GM12878 (cell line): ENCODE measurements around the gene MAN2C1. TPM values are rescaled to one million over a fixed set of nuclear protein-coding genes. Genes with fewer than 3 reads are reported as not detected.

Experiments used
- ATAC-seq: fragments of 200-7000 bp; cut with Tn5 transposase; 3 replicates; pipeline ENCODE4 v1.9.1; 2020; ENCODE audit warnings: mild to moderate bottlenecking, moderate library complexity
- BruUV-seq: library from RNA; stranded (reverse); fragments of 400-500 nt; replicated peaks from 2 replicates; lab custom pipeline; 2021; lab: Mats Ljungman, UMichigan
- CTCF ChIA-PET: fragments of 300-600 bp; sonication (Branson Sonifier 250); formaldehyde crosslinking; extraction: SDS; loops from one replicate; lab custom pipeline; 2021; ENCODE audit warnings: inconsistent platforms; lab: Yijun Ruan, JAX
- POLR2A ChIA-PET: fragments of 350-600 bp; formaldehyde crosslinking; extraction: SDS; loops from one replicate; lab custom pipeline; 2021; ENCODE audit warnings: inconsistent platforms; lab: Charles Lee
- RAD21 ChIA-PET: fragments of 300-600 bp; sonication (Branson Sonifier 250); formaldehyde crosslinking; loops from one replicate; lab custom pipeline; 2023; ENCODE audit warnings: antibody characterized with exemption; ENCODE audit not compliant: unreplicated experiment; lab: Charles Lee
- SMC1A ChIA-PET: fragments of 300-600 bp; sonication (Branson Sonifier 250); formaldehyde crosslinking; loops from one replicate; lab custom pipeline; 2023; ENCODE audit not compliant: unreplicated experiment, uncharacterized antibody; lab: Charles Lee
- DNase-seq: peaks from one replicate; pipeline ENCODE4 v3.0.0-alpha.2; 2011; ENCODE audit warnings: low read depth, low spot score
- FAIRE-seq: peaks from 3 replicates; lab custom pipeline; 2011; peaks lifted over from hg19 to GRCh38; lab: Jason Lieb, UNC
- H2AFZ ChIP-seq: 2 replicates; pipeline ENCODE4 v1.6.0; 2011; ENCODE audit warnings: low read depth, low read length, control low read depth; ENCODE audit not compliant: control insufficient read depth
- H3K27ac ChIP-seq: 2 replicates; pipeline ENCODE4 v1.5.1; 2011; ENCODE audit warnings: control low read depth; ENCODE audit not compliant: control insufficient read depth, insufficient read depth
- H3K27me3 ChIP-seq, 2 experiments: replicated peaks in 1 of 2; 2 replicates each; pipeline versions ENCODE4 v1.6.0 to v1.6.1; 2011; ENCODE audit warnings: low read length in 1 of 2; ENCODE audit not compliant: control insufficient read depth in 2 of 2, insufficient read depth in 2 of 2
- H3K36me3 ChIP-seq, 2 experiments: 2 replicates each; pipeline ENCODE4 v1.5.1; 2011; ENCODE audit warnings: low read length in 1 of 2; ENCODE audit not compliant: control insufficient read depth in 2 of 2, insufficient read depth in 2 of 2
- H3K4me1 ChIP-seq: 2 replicates; pipeline ENCODE4 v1.6.1; 2011; ENCODE audit warnings: mild to moderate bottlenecking, low read length, moderate library complexity, mixed read lengths; ENCODE audit not compliant: control insufficient read depth, insufficient read depth
- H3K4me2 ChIP-seq: 2 replicates; pipeline ENCODE4 v1.6.0; 2011; ENCODE audit warnings: control low read depth; ENCODE audit not compliant: control insufficient read depth, insufficient read depth
- H3K4me3 ChIP-seq: fragments of 200-600 bp; sonication (generic); 2 replicates; pipeline ENCODE4 v1.5.1; 2016
- H3K79me2 ChIP-seq: 2 replicates; pipeline ENCODE4 v1.6.0; 2011; ENCODE audit warnings: low read length; ENCODE audit not compliant: control insufficient read depth, insufficient read depth
- H3K9ac ChIP-seq: 2 replicates; pipeline ENCODE4 v1.8.0; 2011; ENCODE audit warnings: low read length, control low read depth, mixed read lengths; ENCODE audit not compliant: control insufficient read depth, insufficient read depth
- H3K9me3 ChIP-seq: replicated peaks from 3 replicates; pipeline ENCODE4 v1.5.1; 2011; ENCODE audit warnings: mild to moderate bottlenecking, low read length; ENCODE audit not compliant: control insufficient read depth, insufficient read depth
- H4K20me1 ChIP-seq: 2 replicates; pipeline ENCODE4 v1.6.0; 2011; ENCODE audit not compliant: control insufficient read depth, insufficient read depth
- BACH1 ChIP-seq: fragments of 450-650 bp; IDR thresholded peaks from 2 replicates; pipeline ENCODE4 v1.6.1; 2017; ENCODE audit warnings: mild to moderate bottlenecking, borderline replicate concordance
- ESRRA ChIP-seq: IDR thresholded peaks from 2 replicates; pipeline ENCODE4 v1.6.1; 2012; ENCODE audit warnings: mild to moderate bottlenecking, low read length, improper control_type of control experiment
- NFXL1 ChIP-seq: fragments of 450-650 bp; IDR thresholded peaks from 2 replicates; pipeline ENCODE4 v1.6.1; 2017; ENCODE audit warnings: antibody characterized with exemption, mild to moderate bottlenecking, borderline replicate concordance
- WGBS: methylation state at CpG from one replicate; pipeline ENCODE4 v1.1.6; 2016; ENCODE audit warnings: low lambda C conversion rate; ENCODE audit not compliant: insufficient replicate concordance, insufficient coverage; ENCODE audit errors: missing lambda C conversion rate; 5-methylcytosine and 5-hydroxymethylcytosine counted together
- in situ Hi-C: fragments of 300-500 bp; cut with MboI; formaldehyde crosslinking; loops from 9 replicates; pipeline ENCODE4 v1.14.3; 2018; ENCODE audit warnings: mixed read lengths
- intact Hi-C: fragments of 100-400 bp; cut with micrococcal nuclease; formaldehyde crosslinking; loops from one replicate; pipeline ENCODE4 v1.14.2; 2022; ENCODE audit not compliant: unreplicated experiment
- polyA plus RNA-seq, 11 experiments: library from polyadenylated mRNA; depleted of rRNA in 4 of 11; unstranded in 6 of 11; stranded (reverse) in 5 of 11; fragments of >200 nt; fragmentation: Nextera tagmentation in 4 of 11; fragmentation: Illumina TruSeq in 1 of 11; extraction: Ambion mirVana in 4 of 11; extraction: Trizol in 1 of 11; gene quantifications; 1 replicate in 1 of 11; 2 replicates in 10 of 11; pipeline versions ENCODE4 v1.2.1 to v1.2.3, GENCODE V29; 2011 to 2016; ENCODE audit warnings: inconsistent platforms in 2 of 11, missing spikeins in 2 of 11, low read depth in 1 of 11
- total RNA-seq, 4 experiments: library from RNA; depleted of rRNA in 3 of 4; stranded (reverse); fragments of >200 nt in 3 of 4; fragmentation: Illumina TruSeq in 1 of 4; extraction: Trizol in 1 of 4; gene quantifications; 2 replicates each; pipeline versions ENCODE4 v1.2.1 to v1.2.3, GENCODE V29; 2013 to 2021
- TF ChIP-seq, protein P1 (sequence below): fragments of 450-650 bp; IDR thresholded peaks from 2 replicates; pipeline ENCODE4 v1.6.1; 2016; ENCODE audit warnings: mild to moderate bottlenecking
- TF ChIP-seq, protein P2 (sequence below): IDR thresholded peaks from 2 replicates; pipeline ENCODE4 v1.6.1; 2012; ENCODE audit warnings: improper control_type of control experiment, low read depth, low read length; ENCODE audit not compliant: insufficient replicate concordance
- TF ChIP-seq, protein P3 (sequence below): fragments of 450-650 bp; formaldehyde crosslinking; IDR thresholded peaks from 2 replicates; pipeline ENCODE4 v1.4.0; 2020; ENCODE audit warnings: mild to moderate bottlenecking, moderate library complexity
- TF ChIP-seq, protein P4 (sequence below): IDR thresholded peaks from 2 replicates; pipeline ENCODE4 v1.6.1; 2011; ENCODE audit warnings: low read depth, mild to moderate bottlenecking, low read length, moderate library complexity, borderline replicate concordance; ENCODE audit errors: extremely low read depth
- TF ChIP-seq, protein P5 (sequence below): fragments of 450-650 bp; IDR thresholded peaks from 2 replicates; pipeline ENCODE4 v1.6.1; 2016; ENCODE audit warnings: mild to moderate bottlenecking, moderate library complexity, borderline replicate concordance

MAN2C1 gene
- total and polyA plus RNA-seq, 10 of the 15 experiments (the other 5 are each of a cell fraction or from before 2014, with no cell fraction given) = 1.4 to 111 (median 42.2) TPM

DNA sequence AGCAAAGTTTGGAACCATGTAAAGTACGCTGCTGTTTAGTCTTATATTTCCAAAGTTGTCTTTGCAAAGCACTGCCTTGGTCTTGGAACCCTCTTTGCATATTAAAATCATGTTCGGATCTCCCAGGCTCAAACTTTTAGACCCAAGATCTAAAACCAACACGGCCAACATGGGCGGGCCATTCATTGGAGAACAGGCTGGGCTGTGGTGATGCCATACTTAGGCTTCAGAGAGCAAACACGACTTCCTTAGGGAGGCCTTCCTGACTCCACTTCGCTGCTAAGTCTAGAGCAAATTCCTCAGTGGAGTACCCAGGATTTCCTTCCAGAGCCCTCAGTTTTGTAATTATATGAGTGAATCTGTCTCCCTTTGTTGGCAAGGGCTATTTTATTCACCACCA, 3.5 kb downstream of the MAN2C1 start:
- ChIA-PET SMC1A (no interaction called here), CTCF (no interaction called here), RAD21 (no interaction called here), POLR2A (no interaction called here)
- no peaks in the 10 kb centered on the region for H3K27me3 ChIP-seq
- no peak for ATAC-seq
- FAIRE-seq = no peak
- H3K4me2 ChIP-seq = no peak overlapping the region
- no peak overlapping the region for H3K9ac ChIP-seq
- in situ Hi-C loops (no loop called here), intact Hi-C loops (no loop called here)
- BruUV-seq = no TSS peak
- no peak for DNase-seq
- no peak overlapping the region for H2AFZ ChIP-seq
- 96% methylated on average over 6 of the region's 6 CpGs for WGBS
- no peaks in the 10 kb centered on the region for H3K9me3 ChIP-seq
- H4K20me1 ChIP-seq = no peaks in the 10 kb centered on the region
- H3K4me1 ChIP-seq = peaks cover 6% of the 10 kb centered on the region
- H3K27ac ChIP-seq = no peak overlapping the region
- no peak overlapping the region for H3K4me3 ChIP-seq
- H3K36me3 ChIP-seq = peaks cover 0 to 12% of the 10 kb centered on the region in 2 experiments
- peaks cover 8% of the 10 kb centered on the region for H3K79me2 ChIP-seq
- TF ChIP-seq, protein P1, sequence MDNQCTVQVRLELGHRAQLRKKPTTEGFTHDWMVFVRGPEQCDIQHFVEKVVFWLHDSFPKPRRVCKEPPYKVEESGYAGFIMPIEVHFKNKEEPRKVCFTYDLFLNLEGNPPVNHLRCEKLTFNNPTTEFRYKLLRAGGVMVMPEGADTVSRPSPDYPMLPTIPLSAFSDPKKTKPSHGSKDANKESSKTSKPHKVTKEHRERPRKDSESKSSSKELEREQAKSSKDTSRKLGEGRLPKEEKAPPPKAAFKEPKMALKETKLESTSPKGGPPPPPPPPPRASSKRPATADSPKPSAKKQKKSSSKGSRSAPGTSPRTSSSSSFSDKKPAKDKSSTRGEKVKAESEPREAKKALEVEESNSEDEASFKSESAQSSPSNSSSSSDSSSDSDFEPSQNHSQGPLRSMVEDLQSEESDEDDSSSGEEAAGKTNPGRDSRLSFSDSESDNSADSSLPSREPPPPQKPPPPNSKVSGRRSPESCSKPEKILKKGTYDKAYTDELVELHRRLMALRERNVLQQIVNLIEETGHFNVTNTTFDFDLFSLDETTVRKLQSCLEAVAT = no peak
- TF ChIP-seq, protein P2, sequence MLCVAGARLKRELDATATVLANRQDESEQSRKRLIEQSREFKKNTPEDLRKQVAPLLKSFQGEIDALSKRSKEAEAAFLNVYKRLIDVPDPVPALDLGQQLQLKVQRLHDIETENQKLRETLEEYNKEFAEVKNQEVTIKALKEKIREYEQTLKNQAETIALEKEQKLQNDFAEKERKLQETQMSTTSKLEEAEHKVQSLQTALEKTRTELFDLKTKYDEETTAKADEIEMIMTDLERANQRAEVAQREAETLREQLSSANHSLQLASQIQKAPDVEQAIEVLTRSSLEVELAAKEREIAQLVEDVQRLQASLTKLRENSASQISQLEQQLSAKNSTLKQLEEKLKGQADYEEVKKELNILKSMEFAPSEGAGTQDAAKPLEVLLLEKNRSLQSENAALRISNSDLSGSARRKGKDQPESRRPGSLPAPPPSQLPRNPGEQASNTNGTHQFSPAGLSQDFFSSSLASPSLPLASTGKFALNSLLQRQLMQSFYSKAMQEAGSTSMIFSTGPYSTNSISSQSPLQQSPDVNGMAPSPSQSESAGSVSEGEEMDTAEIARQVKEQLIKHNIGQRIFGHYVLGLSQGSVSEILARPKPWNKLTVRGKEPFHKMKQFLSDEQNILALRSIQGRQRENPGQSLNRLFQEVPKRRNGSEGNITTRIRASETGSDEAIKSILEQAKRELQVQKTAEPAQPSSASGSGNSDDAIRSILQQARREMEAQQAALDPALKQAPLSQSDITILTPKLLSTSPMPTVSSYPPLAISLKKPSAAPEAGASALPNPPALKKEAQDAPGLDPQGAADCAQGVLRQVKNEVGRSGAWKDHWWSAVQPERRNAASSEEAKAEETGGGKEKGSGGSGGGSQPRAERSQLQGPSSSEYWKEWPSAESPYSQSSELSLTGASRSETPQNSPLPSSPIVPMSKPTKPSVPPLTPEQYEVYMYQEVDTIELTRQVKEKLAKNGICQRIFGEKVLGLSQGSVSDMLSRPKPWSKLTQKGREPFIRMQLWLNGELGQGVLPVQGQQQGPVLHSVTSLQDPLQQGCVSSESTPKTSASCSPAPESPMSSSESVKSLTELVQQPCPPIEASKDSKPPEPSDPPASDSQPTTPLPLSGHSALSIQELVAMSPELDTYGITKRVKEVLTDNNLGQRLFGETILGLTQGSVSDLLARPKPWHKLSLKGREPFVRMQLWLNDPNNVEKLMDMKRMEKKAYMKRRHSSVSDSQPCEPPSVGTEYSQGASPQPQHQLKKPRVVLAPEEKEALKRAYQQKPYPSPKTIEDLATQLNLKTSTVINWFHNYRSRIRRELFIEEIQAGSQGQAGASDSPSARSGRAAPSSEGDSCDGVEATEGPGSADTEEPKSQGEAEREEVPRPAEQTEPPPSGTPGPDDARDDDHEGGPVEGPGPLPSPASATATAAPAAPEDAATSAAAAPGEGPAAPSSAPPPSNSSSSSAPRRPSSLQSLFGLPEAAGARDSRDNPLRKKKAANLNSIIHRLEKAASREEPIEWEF = no peak
- TF ChIP-seq, protein P3, sequence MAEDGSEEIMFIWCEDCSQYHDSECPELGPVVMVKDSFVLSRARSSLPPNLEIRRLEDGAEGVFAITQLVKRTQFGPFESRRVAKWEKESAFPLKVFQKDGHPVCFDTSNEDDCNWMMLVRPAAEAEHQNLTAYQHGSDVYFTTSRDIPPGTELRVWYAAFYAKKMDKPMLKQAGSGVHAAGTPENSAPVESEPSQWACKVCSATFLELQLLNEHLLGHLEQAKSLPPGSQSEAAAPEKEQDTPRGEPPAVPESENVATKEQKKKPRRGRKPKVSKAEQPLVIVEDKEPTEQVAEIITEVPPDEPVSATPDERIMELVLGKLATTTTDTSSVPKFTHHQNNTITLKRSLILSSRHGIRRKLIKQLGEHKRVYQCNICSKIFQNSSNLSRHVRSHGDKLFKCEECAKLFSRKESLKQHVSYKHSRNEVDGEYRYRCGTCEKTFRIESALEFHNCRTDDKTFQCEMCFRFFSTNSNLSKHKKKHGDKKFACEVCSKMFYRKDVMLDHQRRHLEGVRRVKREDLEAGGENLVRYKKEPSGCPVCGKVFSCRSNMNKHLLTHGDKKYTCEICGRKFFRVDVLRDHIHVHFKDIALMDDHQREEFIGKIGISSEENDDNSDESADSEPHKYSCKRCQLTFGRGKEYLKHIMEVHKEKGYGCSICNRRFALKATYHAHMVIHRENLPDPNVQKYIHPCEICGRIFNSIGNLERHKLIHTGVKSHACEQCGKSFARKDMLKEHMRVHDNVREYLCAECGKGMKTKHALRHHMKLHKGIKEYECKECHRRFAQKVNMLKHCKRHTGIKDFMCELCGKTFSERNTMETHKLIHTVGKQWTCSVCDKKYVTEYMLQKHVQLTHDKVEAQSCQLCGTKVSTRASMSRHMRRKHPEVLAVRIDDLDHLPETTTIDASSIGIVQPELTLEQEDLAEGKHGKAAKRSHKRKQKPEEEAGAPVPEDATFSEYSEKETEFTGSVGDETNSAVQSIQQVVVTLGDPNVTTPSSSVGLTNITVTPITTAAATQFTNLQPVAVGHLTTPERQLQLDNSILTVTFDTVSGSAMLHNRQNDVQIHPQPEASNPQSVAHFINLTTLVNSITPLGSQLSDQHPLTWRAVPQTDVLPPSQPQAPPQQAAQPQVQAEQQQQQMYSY = no peak
- TF ChIP-seq ESRRA (no peak), NFXL1 (no peak), BACH1 (no peak)
- TF ChIP-seq, protein P4, sequence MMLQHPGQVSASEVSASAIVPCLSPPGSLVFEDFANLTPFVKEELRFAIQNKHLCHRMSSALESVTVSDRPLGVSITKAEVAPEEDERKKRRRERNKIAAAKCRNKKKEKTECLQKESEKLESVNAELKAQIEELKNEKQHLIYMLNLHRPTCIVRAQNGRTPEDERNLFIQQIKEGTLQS = no peak
- TF ChIP-seq, protein P5, sequence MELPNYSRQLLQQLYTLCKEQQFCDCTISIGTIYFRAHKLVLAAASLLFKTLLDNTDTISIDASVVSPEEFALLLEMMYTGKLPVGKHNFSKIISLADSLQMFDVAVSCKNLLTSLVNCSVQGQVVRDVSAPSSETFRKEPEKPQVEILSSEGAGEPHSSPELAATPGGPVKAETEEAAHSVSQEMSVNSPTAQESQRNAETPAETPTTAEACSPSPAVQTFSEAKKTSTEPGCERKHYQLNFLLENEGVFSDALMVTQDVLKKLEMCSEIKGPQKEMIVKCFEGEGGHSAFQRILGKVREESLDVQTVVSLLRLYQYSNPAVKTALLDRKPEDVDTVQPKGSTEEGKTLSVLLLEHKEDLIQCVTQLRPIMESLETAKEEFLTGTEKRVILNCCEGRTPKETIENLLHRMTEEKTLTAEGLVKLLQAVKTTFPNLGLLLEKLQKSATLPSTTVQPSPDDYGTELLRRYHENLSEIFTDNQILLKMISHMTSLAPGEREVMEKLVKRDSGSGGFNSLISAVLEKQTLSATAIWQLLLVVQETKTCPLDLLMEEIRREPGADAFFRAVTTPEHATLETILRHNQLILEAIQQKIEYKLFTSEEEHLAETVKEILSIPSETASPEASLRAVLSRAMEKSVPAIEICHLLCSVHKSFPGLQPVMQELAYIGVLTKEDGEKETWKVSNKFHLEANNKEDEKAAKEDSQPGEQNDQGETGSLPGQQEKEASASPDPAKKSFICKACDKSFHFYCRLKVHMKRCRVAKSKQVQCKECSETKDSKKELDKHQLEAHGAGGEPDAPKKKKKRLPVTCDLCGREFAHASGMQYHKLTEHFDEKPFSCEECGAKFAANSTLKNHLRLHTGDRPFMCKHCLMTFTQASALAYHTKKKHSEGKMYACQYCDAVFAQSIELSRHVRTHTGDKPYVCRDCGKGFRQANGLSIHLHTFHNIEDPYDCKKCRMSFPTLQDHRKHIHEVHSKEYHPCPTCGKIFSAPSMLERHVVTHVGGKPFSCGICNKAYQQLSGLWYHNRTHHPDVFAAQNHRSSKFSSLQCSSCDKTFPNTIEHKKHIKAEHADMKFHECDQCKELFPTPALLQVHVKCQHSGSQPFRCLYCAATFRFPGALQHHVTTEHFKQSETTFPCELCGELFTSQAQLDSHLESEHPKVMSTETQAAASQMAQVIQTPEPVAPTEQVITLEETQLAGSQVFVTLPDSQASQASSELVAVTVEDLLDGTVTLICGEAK = no peak
